Calu3 (cell line): ENCODE data around the gene CRK. TPM values are rescaled to one million over a fixed set of nuclear protein-coding genes. Genes with fewer than 3 reads are reported as not detected.
"Not testable (repeated sequence)": the region's sequence is repeated elsewhere in the genome, so short reads cannot be mapped to it uniquely, and the experiment has no call there.

Experiments used
- BruUV-seq: library from RNA; stranded (reverse); fragments of 400-500 nt; replicated peaks from 2 replicates; lab custom pipeline; 2021; lab: Mats Ljungman, UMichigan
- CTCF ChIA-PET: fragments of 300-600 bp; sonication (Branson Sonifier 250); formaldehyde crosslinking; loops from one replicate; lab custom pipeline; 2022; ENCODE audit warnings: antibody characterized with exemption; lab: Charles Lee
- DNase-seq: peaks from one replicate; pipeline ENCODE4 v3.0.0; 2022
- H3K27ac Mint-ChIP-seq: one replicate; pipeline ENCODE4 v1.8.0; 2022; ENCODE audit warnings: mixed read lengths; ENCODE audit not compliant: unreplicated experiment
- H3K27me3 Mint-ChIP-seq: one replicate; pipeline ENCODE4 v1.8.0; 2022; ENCODE audit warnings: mixed read lengths; ENCODE audit not compliant: unreplicated experiment
- H3K36me3 Mint-ChIP-seq: one replicate; pipeline ENCODE4 v1.8.0; 2022; ENCODE audit warnings: mild to moderate bottlenecking, moderate library complexity, mixed read lengths; ENCODE audit not compliant: insufficient read depth, unreplicated experiment
- H3K4me1 Mint-ChIP-seq: one replicate; pipeline ENCODE4 v1.8.0; 2022; ENCODE audit warnings: mild to moderate bottlenecking, low read depth, mixed read lengths; ENCODE audit not compliant: unreplicated experiment
- H3K4me3 Mint-ChIP-seq: one replicate; pipeline ENCODE4 v1.8.0; 2022; ENCODE audit warnings: mild to moderate bottlenecking, low read depth, moderate library complexity, mixed read lengths; ENCODE audit not compliant: unreplicated experiment
- H3K9me3 Mint-ChIP-seq: one replicate; pipeline ENCODE4 v1.8.0; 2022; ENCODE audit warnings: low read depth, mixed read lengths; ENCODE audit not compliant: unreplicated experiment
- intact Hi-C: fragments of 100-400 bp; cut with micrococcal nuclease; formaldehyde crosslinking; loops from one replicate; pipeline ENCODE4 v1.10.0; 2022; ENCODE audit not compliant: unreplicated experiment
- total RNA-seq: library from RNA; stranded (reverse); gene quantifications from 2 replicates; pipeline ENCODE4 v1.2.3, GENCODE V29; 2022
- TF ChIP-seq, protein P1 (sequence below): fragments of 200-600 bp; IDR thresholded peaks from one replicate; pipeline ENCODE4 v1.8.0; 2022; ENCODE audit warnings: antibody characterized with exemption; ENCODE audit not compliant: unreplicated experiment

CRK gene
- total RNA-seq, 1 experiment from 2014 or later = 38.9 TPM

DNA sequence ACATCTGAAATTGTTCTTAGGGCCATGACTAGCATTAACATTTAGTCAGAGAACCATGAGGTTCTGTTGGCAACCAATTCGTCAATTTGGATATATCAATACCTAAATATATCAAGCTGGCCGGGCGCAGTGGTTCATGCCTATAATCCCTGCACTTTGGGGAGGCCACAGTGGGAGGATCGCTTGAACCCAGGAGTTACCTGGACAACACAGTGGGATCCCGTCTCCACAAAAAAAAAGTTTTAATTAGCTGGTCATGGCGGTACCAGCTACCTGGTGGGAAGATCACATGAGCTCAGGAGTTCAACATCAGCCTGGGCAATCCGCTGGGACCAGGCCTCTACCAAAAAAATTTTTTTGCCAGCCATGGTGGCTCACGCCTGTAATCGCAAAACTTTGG lies 64.5 kb downstream of the CRK start:
- Mint-ChIP-seq H3K27ac (no peak overlapping the region), H3K27me3 (no peaks in the 10 kb centered on the region), H3K9me3 (no peaks in the 10 kb centered on the region), H3K4me1 (peaks cover 8% of the 10 kb centered on the region), H3K36me3 (peaks cover 15% of the 10 kb centered on the region), H3K4me3 (no peak overlapping the region)
- TF ChIP-seq, protein P1, sequence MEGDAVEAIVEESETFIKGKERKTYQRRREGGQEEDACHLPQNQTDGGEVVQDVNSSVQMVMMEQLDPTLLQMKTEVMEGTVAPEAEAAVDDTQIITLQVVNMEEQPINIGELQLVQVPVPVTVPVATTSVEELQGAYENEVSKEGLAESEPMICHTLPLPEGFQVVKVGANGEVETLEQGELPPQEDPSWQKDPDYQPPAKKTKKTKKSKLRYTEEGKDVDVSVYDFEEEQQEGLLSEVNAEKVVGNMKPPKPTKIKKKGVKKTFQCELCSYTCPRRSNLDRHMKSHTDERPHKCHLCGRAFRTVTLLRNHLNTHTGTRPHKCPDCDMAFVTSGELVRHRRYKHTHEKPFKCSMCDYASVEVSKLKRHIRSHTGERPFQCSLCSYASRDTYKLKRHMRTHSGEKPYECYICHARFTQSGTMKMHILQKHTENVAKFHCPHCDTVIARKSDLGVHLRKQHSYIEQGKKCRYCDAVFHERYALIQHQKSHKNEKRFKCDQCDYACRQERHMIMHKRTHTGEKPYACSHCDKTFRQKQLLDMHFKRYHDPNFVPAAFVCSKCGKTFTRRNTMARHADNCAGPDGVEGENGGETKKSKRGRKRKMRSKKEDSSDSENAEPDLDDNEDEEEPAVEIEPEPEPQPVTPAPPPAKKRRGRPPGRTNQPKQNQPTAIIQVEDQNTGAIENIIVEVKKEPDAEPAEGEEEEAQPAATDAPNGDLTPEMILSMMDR = no peak
- no TSS peak for BruUV-seq
- CTCF ChIA-PET = interaction anchor here (0.9 kb wide), 2 partner anchors 25 to 26 kb away, joined by 3 to 5 read pairs; no protein-coding TSS in a partner anchor
- no peak for DNase-seq
- intact Hi-C loops = no loop called here

DNA sequence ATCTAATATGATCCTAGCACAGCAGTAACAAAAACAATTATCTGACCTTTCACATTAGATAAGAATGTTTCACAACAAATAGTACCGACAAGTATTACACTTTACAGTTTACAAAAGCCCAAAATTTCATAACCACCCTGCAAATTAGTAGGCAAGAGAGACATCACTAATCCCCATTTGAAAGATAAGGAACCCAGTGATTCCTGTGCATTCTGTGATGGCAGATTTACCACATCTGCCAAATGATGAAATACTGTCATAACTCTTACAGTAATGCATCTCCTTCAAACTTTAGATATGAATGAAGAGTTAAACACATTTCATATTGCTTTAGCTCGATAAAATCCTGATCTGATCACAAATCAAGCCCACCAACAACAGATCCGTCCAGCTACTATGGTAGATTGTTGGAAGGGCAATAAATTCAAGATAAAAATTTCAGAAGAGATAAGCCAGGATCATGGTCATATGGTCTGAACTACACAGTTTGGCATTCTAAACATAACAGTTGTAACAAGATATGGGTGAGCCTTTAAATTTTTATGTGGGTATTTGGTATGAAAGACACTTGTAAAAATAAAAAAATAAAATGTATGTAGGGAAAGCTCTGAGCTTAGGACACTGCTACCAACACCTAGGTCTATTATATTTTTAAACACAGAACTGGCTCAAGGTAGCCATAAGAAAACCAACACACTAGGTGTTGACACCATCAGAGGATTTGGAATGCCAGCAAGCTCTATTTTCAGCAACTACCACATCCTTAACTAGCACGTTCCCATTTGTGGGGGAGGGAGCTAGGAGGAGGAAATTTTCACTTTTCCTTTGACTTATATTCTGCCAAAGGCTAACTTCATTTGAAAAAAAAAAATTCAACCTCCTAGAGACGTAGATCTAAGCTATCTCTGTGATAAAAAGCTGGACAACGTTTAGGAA lies 65.3 kb downstream of the CRK start:
- no peaks in the 10 kb centered on the region for H3K9me3 Mint-ChIP-seq
- CTCF ChIA-PET = interaction anchor here (0.6 to 0.9 kb wide), 3 partner anchors 11 to 25 kb away, joined by 3 to 5 read pairs (median 3); no protein-coding TSS in a partner anchor
- intact Hi-C loops = no loop called here
- TF ChIP-seq, protein P1 = no peak
- no peak overlapping the region for H3K4me3 Mint-ChIP-seq
- no TSS peak for BruUV-seq
- no peaks in the 10 kb centered on the region for H3K27me3 Mint-ChIP-seq
- peaks cover 8% of the 10 kb centered on the region for H3K4me1 Mint-ChIP-seq
- H3K36me3 Mint-ChIP-seq = peaks cover 14% of the 10 kb centered on the region
- no peak overlapping the region for H3K27ac Mint-ChIP-seq
- no peak for DNase-seq

DNA sequence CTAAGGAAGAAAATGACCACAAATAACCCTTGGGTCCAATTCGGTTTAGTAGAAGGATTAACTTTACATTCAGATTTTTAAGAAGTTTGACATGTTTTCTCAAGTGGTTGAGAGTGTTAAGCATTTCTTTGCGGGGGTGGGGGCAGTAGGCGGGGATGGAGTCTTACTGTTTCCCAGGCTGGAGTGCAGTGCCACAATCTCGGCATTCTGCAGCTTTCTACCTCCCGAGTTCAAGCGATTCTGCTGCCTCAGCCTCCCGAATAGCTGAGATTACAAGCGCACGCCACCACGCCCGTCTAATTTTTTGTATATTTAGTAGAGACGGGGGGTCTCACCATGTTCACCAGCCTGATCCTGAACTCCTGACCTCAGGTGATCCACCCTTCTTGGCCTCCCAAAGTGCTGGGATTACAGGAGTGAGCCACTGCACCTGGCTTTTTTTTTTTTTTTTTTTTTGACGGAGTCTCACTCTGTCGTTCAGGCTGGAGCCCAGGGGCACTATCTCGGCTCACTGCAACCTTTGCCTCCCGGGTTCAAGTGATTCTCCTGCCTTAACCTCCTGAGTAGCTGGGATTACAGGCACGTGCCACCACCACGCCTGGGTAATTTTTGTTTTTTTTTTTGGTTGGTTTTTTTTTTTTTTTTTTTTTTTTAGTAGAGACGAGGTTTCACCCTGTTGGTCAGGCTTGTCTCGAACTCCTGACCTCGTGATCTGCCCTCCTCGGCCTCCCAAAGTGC lies 68.4 kb downstream of the CRK start:
- H3K27ac Mint-ChIP-seq, DNase-seq, BruUV-seq, H3K9me3 Mint-ChIP-seq, intact Hi-C loops, H3K36me3 Mint-ChIP-seq, H3K27me3 Mint-ChIP-seq, H3K4me1 Mint-ChIP-seq, H3K4me3 Mint-ChIP-seq: not testable (repeated sequence)
- CTCF ChIA-PET = interaction anchor here (0.6 kb wide), 1 partner anchor 9 kb away, joined by 4 read pairs; no protein-coding TSS in a partner anchor

DNA sequence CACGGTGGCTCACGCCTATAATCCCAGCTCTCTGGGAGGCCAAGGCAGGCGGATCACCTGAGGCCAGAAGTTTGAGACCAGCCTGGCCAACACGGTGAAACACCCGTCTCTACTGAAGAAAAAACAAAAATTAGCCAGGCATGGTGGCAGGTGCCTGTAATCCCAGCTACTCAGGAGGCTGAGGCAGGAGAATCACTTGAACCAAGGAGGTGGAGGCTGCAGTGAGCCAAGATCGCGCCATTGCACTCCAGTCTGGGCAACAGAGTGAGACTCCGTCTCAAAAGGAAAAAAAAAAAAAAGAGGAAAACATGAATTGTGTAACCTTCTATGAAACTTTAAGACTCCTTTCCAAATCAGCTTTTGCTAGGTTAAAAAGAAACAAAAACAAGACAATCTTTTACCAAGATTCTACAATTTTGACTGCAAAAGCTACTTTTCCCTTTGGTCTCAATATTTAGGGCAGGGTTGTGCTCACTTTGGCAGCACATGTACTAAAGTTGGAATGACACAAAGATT lies 69.3 kb downstream of the CRK start:
- CTCF ChIA-PET, H3K36me3 Mint-ChIP-seq: not testable (repeated sequence)

DNA sequence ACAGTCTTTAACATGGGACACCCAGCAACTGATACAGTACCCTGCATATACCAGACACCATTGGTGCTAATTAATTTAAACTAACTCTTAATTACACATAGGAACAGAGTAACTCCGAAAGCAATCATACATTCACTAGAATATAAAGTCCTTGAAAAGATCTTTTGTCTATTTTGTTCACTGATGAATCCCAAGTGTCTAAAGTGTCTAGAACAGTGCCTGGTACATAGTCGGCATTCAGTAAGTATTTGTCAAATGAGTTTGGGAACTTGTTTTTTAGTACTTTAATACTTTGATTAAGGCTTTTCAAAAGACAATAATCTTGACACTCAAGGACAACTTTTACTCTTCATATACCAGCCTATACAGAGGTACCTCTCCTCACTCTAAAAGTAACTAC lies 69.8 kb downstream of the CRK start:
- no peaks in the 10 kb centered on the region for H3K9me3 Mint-ChIP-seq
- H3K27ac Mint-ChIP-seq = no peak overlapping the region
- no peak overlapping the region for H3K4me3 Mint-ChIP-seq
- intact Hi-C loops = no loop called here
- DNase-seq = no peak
- no TSS peak for BruUV-seq
- CTCF ChIA-PET = no interaction called here
- H3K36me3 Mint-ChIP-seq = no peaks in the 10 kb centered on the region
- H3K27me3 Mint-ChIP-seq = no peaks in the 10 kb centered on the region
- TF ChIP-seq, protein P1 = no peak
- H3K4me1 Mint-ChIP-seq = peaks cover 13% of the 10 kb centered on the region

More for the DNA sequence above, 69.3 kb downstream of the CRK start:
- H3K27ac Mint-ChIP-seq, DNase-seq, BruUV-seq, intact Hi-C loops, H3K4me3 Mint-ChIP-seq, H3K9me3 Mint-ChIP-seq, H3K27me3 Mint-ChIP-seq, H3K4me1 Mint-ChIP-seq: not testable (repeated sequence)
